AG10803 (cell line): Measurements from ENCODE around the gene FLYWCH2.

ENCODE experiments used
- DNase-seq: peaks from one replicate; pipeline ENCODE4 v3.0.0; 2010; ENCODE audit warnings: low read depth
- H3K4me3 ChIP-seq: 2 replicates; pipeline ENCODE4 v1.5.1; 2011; ENCODE audit warnings: mild to moderate bottlenecking, low read length, control low read depth
- CTCF ChIP-seq: conservative IDR thresholded peaks from 2 replicates; pipeline ENCODE4 v1.5.1; 2011; ENCODE audit warnings: mild to moderate bottlenecking, low read length, control low read depth, inconsistent platforms

The FLYWCH2 gene

GRCh38 chr16:2910441-2910969 lies 27.5 kb downstream of the FLYWCH2 start:
- DNase-seq = peak; percentile 50
- TF ChIP-seq CTCF = no peak
- no peak overlapping the region for H3K4me3 ChIP-seq

GRCh38 chr16:2911638-2912329 lies 28.8 kb downstream of the FLYWCH2 start, which contains the start of gene FLYWCH1:
Gene FLYWCH1, plus strand, starts transcription at chr16:2911931. Its CDS starts 17,755 bp downstream, at chr16:2929686.
- TF ChIP-seq CTCF = no peak
- peak; percentile 98 for DNase-seq
- peak within 1 kb of the TSS; percentile 87 for H3K4me3 ChIP-seq

- no peak for TF ChIP-seq CTCF
- peak overlapping the region; percentile 87 for H3K4me3 ChIP-seq
- DNase-seq = peak; percentile 70
These were observed 29.6 kb downstream of the FLYWCH2 start for GRCh38 chr16:2912330-2913199.

GRCh38 chr16:2913603-2914002 lies 30.6 kb downstream of the FLYWCH2 start:
- peak overlapping the region; percentile 87 for H3K4me3 ChIP-seq
- TF ChIP-seq CTCF = no peak
- DNase-seq = no peak

GRCh38 chr16:2914233-2914632 lies 31.2 kb downstream of the FLYWCH2 start:
- no peak overlapping the region for H3K4me3 ChIP-seq
- no peak for DNase-seq
- TF ChIP-seq CTCF = no peak

GRCh38 chr16:2915196-2915929 lies 32.3 kb downstream of the FLYWCH2 start:
- no peak for DNase-seq
- TF ChIP-seq CTCF = no peak
- no peak overlapping the region for H3K4me3 ChIP-seq
